ENCODE data around the gene FUT2.

The FUT2 gene

DNA sequence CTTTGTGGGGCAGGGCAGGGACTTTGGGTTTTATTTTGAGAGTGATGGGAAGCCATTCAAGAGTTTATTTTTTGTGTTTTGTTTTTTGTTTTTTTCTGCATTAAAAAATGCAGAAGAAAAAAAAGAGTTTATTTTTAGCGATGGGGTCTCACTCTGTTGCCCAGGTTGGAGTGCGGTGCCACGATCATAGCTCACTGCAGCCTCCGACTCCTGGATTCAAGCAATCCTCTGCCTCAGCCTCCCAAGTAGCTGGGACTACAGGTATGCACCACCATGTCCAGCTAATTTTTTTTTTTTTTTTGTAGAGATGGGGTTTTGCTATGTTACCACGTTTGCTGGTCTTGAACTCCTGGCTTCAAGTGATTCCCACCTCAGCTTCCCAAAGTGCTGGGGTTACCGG is 37.3 kb upstream of the FUT2 start:
- Histone ChIP-seq H3K4me1 (ENCODE audit: control insufficient read depth, insufficient read depth, low read length) (no peaks in the 10 kb centered on the region), H3K9me3 (ENCODE audit: control insufficient read depth, insufficient read depth, low read length) (no peaks in the 10 kb centered on the region), H3K27me3 (ENCODE audit: control insufficient read depth, insufficient read depth, low read length) (no peaks in the 10 kb centered on the region), H3K36me3 (ENCODE audit: control insufficient read depth, insufficient read depth, low read length) (no peaks in the 10 kb centered on the region), H3K4me3 (ENCODE audit: low read length) (no peak overlapping the region), H3K27ac (ENCODE audit: low read length) (no peak overlapping the region)
- WGBS (ENCODE audit: insufficient coverage, insufficient read length) = no CpG with 5 or more reads among the region's 6 CpGs
- DNase-seq (ENCODE audit: low read depth, low spot score) = no peak

DNA sequence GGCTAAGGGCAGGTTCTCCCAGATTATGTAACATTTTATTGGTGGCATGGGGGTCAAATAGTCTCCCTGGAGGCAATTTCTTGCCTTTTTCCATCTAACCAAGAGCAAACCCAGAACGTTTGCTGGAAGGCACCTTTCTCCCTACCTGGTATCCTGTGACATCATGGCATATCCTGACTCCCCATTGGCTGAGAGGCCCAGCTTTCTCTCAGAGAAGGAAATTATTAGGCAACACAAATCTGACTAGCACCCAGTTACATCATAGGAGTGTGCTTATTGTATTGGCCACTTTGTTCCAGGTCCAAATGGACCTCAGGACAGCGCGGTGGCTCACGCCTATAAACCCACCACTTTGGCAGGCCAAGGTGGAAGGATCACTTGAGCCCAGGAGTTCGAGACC is 36.0 kb upstream of the FUT2 start:
- no peak for DNase-seq (ENCODE audit: low read depth, low spot score)
- Histone ChIP-seq H3K36me3 (ENCODE audit: control insufficient read depth, insufficient read depth, low read length) (no peaks in the 10 kb centered on the region), H3K27me3 (ENCODE audit: control insufficient read depth, insufficient read depth, low read length) (no peaks in the 10 kb centered on the region), H3K9me3 (ENCODE audit: control insufficient read depth, insufficient read depth, low read length) (no peaks in the 10 kb centered on the region), H3K27ac (ENCODE audit: low read length) (no peak overlapping the region), H3K4me3 (ENCODE audit: low read length) (no peak overlapping the region), H3K4me1 (ENCODE audit: control insufficient read depth, insufficient read depth, low read length) (no peaks in the 10 kb centered on the region)
- no CpG with 5 or more reads among the region's 5 CpGs for WGBS (ENCODE audit: insufficient coverage, insufficient read length)

DNA sequence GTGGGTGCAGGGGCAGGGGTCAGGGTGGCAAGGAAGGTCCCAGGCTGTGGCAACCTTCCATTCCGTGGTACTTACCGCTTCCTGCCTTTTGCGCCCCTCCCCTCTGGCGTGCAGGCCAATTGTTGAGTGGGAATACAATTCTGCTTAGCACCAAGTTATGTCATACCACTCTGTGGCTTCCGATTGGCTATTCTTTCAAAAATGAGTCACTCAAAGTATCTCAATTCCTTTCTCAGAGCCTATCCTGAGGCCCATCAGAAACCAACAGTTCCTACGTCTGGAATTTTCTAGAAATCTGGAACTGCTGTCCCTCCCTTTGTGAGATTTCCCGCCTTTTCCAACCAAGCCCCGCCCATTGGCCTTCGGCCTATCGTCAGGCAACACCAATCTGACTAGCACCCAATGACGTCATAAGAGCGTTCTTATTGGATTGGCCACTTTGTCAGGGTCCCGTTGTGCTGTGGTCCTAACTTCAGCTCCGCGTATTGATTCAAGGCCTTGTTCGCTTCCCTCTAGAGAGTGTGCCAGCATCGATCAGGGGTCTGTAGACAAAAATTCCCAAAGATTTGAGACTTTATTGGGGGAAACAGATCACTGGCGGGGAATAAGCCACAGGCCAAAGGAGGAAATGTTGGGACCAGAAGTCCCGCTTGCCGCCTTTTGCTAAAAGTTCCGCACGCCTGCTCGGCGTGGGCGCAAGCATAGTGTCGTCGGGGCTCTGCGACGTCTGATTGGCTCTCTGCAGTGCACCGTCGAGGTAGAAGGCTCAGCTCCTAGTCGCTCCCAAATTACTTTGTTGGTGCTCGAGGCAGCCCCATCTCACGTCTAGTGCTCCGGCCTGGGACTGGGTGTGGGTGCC is 34.7 kb upstream of the FUT2 start:
- no peak overlapping the region for H3K4me3 ChIP-seq (ENCODE audit: low read length)
- DNase-seq (ENCODE audit: low read depth, low spot score) = peak; percentile 85
- H3K27ac ChIP-seq (ENCODE audit: low read length) = no peak overlapping the region
- H3K36me3 ChIP-seq (ENCODE audit: control insufficient read depth, insufficient read depth, low read length) = no peaks in the 10 kb centered on the region
- no peaks in the 10 kb centered on the region for H3K9me3 ChIP-seq (ENCODE audit: control insufficient read depth, insufficient read depth, low read length)
- H3K27me3 ChIP-seq (ENCODE audit: control insufficient read depth, insufficient read depth, low read length) = no peaks in the 10 kb centered on the region
- no CpG with 5 or more reads among the region's 35 CpGs for WGBS (ENCODE audit: insufficient coverage, insufficient read length)
- H3K4me1 ChIP-seq (ENCODE audit: control insufficient read depth, insufficient read depth, low read length) = no peaks in the 10 kb centered on the region

DNA sequence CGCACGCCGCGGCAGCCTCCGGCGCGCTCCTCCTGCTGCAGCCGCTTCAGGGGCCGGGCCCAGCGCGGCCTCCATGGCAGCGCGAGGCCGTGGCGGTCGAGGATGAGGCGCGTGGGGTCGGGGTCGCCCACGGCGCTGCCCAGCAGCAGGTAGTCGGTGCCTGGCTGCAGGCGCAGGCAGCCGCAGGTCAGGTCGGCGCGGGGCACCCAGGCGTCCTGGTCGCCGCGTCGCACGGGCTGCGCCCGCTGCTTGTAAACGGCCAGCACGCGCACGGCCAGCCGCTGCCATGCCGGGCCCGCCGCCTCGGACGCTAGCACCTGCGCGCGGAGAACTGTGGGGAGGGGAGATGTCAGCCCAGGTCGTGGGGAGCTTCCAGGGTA is 34.1 kb upstream of the FUT2 start:
- Histone ChIP-seq H3K36me3 (ENCODE audit: control insufficient read depth, insufficient read depth, low read length) (no peaks in the 10 kb centered on the region), H3K4me1 (ENCODE audit: control insufficient read depth, insufficient read depth, low read length) (no peaks in the 10 kb centered on the region), H3K27ac (ENCODE audit: low read length) (no peak overlapping the region), H3K27me3 (ENCODE audit: control insufficient read depth, insufficient read depth, low read length) (no peaks in the 10 kb centered on the region), H3K9me3 (ENCODE audit: control insufficient read depth, insufficient read depth, low read length) (no peaks in the 10 kb centered on the region), H3K4me3 (ENCODE audit: low read length) (no peak overlapping the region)
- no peak for DNase-seq (ENCODE audit: low read depth, low spot score)
- WGBS (ENCODE audit: insufficient coverage, insufficient read length) = no CpG with 5 or more reads among the region's 50 CpGs

DNA sequence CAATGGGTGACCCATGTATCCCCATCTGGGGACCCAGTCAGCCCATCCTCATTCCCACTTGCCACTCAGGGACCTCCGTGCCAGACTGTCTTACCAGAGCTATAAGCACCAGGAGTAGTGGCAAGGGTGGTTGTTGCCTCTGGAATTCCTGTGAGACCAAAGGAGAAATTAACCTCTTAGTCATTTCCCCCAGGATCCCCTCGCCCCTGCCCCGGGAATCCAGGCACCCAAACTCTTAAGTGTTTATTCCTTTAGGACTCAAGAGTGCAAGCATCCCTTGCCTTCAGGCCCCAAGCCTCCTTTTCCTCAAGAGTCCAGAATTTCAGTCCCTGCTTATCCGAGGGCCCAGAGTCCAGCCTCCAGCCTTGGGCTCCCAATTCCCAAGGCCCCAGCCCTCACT is 32.1 kb upstream of the FUT2 start:
- H3K27me3 ChIP-seq (ENCODE audit: control insufficient read depth, insufficient read depth, low read length) = no peaks in the 10 kb centered on the region
- H3K9me3 ChIP-seq (ENCODE audit: control insufficient read depth, insufficient read depth, low read length) = no peaks in the 10 kb centered on the region
- H3K4me1 ChIP-seq (ENCODE audit: control insufficient read depth, insufficient read depth, low read length) = no peaks in the 10 kb centered on the region
- H3K27ac ChIP-seq (ENCODE audit: low read length) = no peak overlapping the region
- no CpG with 5 or more reads among the region's 4 CpGs for WGBS (ENCODE audit: insufficient coverage, insufficient read length)
- no peak overlapping the region for H3K4me3 ChIP-seq (ENCODE audit: low read length)
- no peaks in the 10 kb centered on the region for H3K36me3 ChIP-seq (ENCODE audit: control insufficient read depth, insufficient read depth, low read length)
- no peak for DNase-seq (ENCODE audit: low read depth, low spot score)

DNA sequence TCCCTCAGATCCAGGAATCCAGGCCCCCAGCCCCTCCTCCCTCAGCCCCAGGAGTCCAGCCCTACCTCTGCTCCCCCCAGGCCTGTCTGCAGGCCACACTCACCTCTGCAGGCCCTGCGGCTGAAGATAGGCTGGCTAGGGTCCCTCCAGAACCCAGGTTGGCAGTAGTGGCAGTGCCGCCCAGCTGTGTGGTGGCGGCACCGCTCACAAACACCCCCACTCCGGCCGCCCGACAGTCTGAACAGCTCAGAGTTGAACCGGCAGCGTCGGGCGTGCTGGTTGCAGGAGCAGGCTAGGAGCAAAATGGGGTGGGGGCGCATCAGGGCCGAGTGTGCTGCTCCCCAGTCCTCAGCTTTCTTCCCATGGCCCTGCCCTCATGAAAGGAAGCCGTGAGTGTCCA is 31.3 kb upstream of the FUT2 start:
- Histone ChIP-seq H3K27ac (ENCODE audit: low read length) (no peak overlapping the region), H3K4me3 (ENCODE audit: low read length) (no peak overlapping the region), H3K36me3 (ENCODE audit: control insufficient read depth, insufficient read depth, low read length) (no peaks in the 10 kb centered on the region), H3K9me3 (ENCODE audit: control insufficient read depth, insufficient read depth, low read length) (no peaks in the 10 kb centered on the region), H3K4me1 (ENCODE audit: control insufficient read depth, insufficient read depth, low read length) (no peaks in the 10 kb centered on the region), H3K27me3 (ENCODE audit: control insufficient read depth, insufficient read depth, low read length) (no peaks in the 10 kb centered on the region)
- no CpG with 5 or more reads among the region's 14 CpGs for WGBS (ENCODE audit: insufficient coverage, insufficient read length)
- no peak for DNase-seq (ENCODE audit: low read depth, low spot score)

DNA sequence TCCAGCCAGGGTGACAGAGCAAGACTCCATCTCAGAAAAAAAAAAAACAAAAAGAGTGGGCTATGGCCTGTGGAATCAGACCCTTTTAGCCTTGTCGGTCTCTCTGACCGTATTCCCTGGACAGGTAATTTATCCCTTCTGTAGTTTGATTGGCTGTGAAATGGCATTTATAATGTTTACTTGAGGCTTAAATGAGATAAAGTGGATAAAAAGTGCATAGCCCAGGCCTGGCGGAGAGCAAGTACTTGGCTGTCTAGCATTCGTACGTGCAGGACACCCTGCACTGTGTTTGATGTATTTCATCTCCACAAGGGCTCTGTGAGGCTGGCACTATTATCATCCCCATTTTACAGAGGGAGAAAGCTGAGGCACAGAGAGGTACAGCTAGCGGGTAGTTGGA is 30.0 kb upstream of the FUT2 start:
- Histone ChIP-seq H3K36me3 (ENCODE audit: control insufficient read depth, insufficient read depth, low read length) (no peaks in the 10 kb centered on the region), H3K27me3 (ENCODE audit: control insufficient read depth, insufficient read depth, low read length) (no peaks in the 10 kb centered on the region), H3K4me3 (ENCODE audit: low read length) (no peak overlapping the region), H3K4me1 (ENCODE audit: control insufficient read depth, insufficient read depth, low read length) (no peaks in the 10 kb centered on the region), H3K9me3 (ENCODE audit: control insufficient read depth, insufficient read depth, low read length) (no peaks in the 10 kb centered on the region), H3K27ac (ENCODE audit: low read length) (no peak overlapping the region)
- DNase-seq (ENCODE audit: low read depth, low spot score) = no peak
- WGBS (ENCODE audit: insufficient coverage, insufficient read length) = no CpG with 5 or more reads among the region's 6 CpGs

DNA sequence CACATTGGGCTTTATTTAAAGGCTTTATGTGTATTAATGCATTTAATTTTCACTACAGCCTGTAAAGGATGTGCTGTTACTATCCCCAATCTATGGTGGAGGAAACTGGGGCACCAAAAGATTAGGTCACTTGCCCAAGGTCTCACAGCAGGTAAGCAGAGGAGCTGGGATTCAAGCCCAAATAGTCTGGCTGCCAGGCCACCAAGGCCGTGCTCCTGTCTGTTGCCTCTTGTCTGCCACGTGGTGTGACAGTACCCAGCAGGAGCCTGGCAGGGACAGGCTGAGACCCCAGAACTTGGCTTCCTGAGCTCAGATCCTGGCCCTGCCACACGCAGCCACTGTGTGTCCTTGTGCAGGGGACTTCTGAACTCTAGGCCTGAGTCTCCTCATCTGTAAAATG is 27.4 kb upstream of the FUT2 start:
- no peaks in the 10 kb centered on the region for H3K36me3 ChIP-seq (ENCODE audit: control insufficient read depth, insufficient read depth, low read length)
- peaks cover 2% of the 10 kb centered on the region; the same call in 1 of the 2 replicates for H3K4me1 ChIP-seq (ENCODE audit: control insufficient read depth, insufficient read depth, low read length)
- H3K27me3 ChIP-seq (ENCODE audit: control insufficient read depth, insufficient read depth, low read length) = no peaks in the 10 kb centered on the region
- no peak overlapping the region for H3K27ac ChIP-seq (ENCODE audit: low read length)
- no peak overlapping the region for H3K4me3 ChIP-seq (ENCODE audit: low read length)
- no CpG with 5 or more reads among the region's 3 CpGs for WGBS (ENCODE audit: insufficient coverage, insufficient read length)
- no peak for DNase-seq (ENCODE audit: low read depth, low spot score)
- no peaks in the 10 kb centered on the region for H3K9me3 ChIP-seq (ENCODE audit: control insufficient read depth, insufficient read depth, low read length)

DNA sequence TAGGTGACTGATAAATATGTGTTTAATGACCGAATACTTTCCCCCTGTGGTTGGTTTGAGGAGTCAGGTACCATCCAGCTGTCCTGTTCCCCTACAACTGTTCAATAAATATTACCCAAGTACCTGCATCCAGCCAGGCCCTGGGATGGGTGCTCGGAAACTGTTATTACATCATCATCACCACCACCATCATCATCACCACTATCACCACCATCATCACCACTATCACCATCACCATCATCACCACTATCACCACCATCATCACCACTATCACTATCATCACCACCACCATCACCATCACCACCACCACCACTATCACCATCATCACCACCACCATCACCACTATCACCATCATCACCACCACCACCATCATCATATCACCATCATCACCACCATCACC is 27.0 kb upstream of the FUT2 start:
- no peaks in the 10 kb centered on the region for H3K9me3 ChIP-seq (ENCODE audit: control insufficient read depth, insufficient read depth, low read length)
- WGBS (ENCODE audit: insufficient coverage, insufficient read length) = no CpG with 5 or more reads among the region's 2 CpGs
- no peak for DNase-seq (ENCODE audit: low read depth, low spot score)
- H3K27me3 ChIP-seq (ENCODE audit: control insufficient read depth, insufficient read depth, low read length) = no peaks in the 10 kb centered on the region
- no peak overlapping the region for H3K4me3 ChIP-seq (ENCODE audit: low read length)
- peaks cover 5% of the 10 kb centered on the region for H3K4me1 ChIP-seq (ENCODE audit: control insufficient read depth, insufficient read depth, low read length)
- no peaks in the 10 kb centered on the region for H3K36me3 ChIP-seq (ENCODE audit: control insufficient read depth, insufficient read depth, low read length)
- H3K27ac ChIP-seq (ENCODE audit: low read length) = no peak overlapping the region

DNA sequence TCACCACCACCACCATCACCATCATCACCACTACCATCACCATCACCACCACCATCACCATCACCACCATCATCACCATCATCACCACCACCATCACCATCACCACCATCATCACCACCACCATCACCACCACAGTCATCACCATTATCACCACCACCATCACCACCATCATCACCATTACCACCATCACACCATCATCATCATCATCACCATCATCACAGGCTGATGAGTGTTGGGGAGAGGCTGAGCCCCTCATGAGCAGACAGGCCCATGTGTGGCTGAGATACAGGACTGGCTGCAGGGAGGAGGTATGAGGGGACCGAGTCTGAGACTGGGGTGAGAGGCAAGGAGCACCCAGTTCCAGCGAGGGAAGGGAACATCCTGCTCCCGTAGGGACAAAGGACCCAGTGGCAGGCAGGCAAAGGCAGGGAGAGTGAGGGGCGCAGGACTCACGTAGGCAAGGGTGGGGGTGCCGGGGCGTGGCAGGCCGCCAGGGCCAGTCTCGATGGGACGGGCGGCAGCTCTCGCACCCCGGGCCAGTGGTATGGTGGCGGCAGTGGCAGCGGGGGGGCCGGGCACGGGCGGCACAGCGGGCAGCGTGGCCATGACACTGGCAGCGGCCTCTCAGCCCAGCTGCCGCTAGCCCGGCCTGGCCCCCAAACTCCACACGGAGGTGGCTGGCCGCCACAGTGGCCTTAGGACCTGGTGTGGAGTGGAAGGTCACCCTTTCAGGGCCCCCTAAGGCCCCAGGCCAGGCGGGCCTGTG is 25.7 kb upstream of the FUT2 start:
- Histone ChIP-seq H3K27ac (ENCODE audit: low read length) (no peak overlapping the region), H3K27me3 (ENCODE audit: control insufficient read depth, insufficient read depth, low read length) (no peaks in the 10 kb centered on the region), H3K9me3 (ENCODE audit: control insufficient read depth, insufficient read depth, low read length) (no peaks in the 10 kb centered on the region), H3K36me3 (ENCODE audit: control insufficient read depth, insufficient read depth, low read length) (no peaks in the 10 kb centered on the region), H3K4me1 (ENCODE audit: control insufficient read depth, insufficient read depth, low read length) (peaks cover 7% of the 10 kb centered on the region), H3K4me3 (ENCODE audit: low read length) (no peak overlapping the region)
- no CpG with 5 or more reads among the region's 26 CpGs for WGBS (ENCODE audit: insufficient coverage, insufficient read length)
- no peak for DNase-seq (ENCODE audit: low read depth, low spot score)
